GM23248 (cell line): ENCODE data around the gene SMCO3. TPM values are rescaled to one million over a fixed set of nuclear protein-coding genes. Genes with fewer than 3 reads are reported as not detected.

Experiments used
- DNase-seq: peaks from one replicate; pipeline ENCODE4 v3.0.0-alpha.2; 2015
- H2AFZ ChIP-seq: fragments of 200-600 bp; sonication (generic); 2 replicates; pipeline ENCODE4 v1.6.1; 2016; ENCODE audit warnings: antibody characterized with exemption
- H3F3A ChIP-seq: fragments of 200-600 bp; sonication (generic); 2 replicates; pipeline ENCODE4 v1.6.1; 2016; ENCODE audit warnings: mild to moderate bottlenecking, antibody characterized with exemption, mixed run types; ENCODE audit not compliant: insufficient read depth
- H3K27ac ChIP-seq: fragments of 200-600 bp; sonication (generic); 2 replicates; pipeline ENCODE4 v1.5.1; 2016; ENCODE audit warnings: mild to moderate bottlenecking
- H3K27me3 ChIP-seq: fragments of 200-600 bp; sonication (generic); replicated peaks from 2 replicates; pipeline ENCODE4 v1.6.1; 2016; ENCODE audit warnings: mild to moderate bottlenecking; ENCODE audit not compliant: insufficient read depth
- H3K36me3 ChIP-seq: fragments of 200-600 bp; sonication (generic); 2 replicates; pipeline ENCODE4 v1.6.1; 2016; ENCODE audit warnings: low read depth, mild to moderate bottlenecking
- H3K4me1 ChIP-seq: fragments of 200-600 bp; sonication (generic); 2 replicates; pipeline ENCODE4 v1.6.1; 2016; ENCODE audit warnings: mild to moderate bottlenecking; ENCODE audit not compliant: insufficient read depth
- H3K4me2 ChIP-seq: fragments of 200-600 bp; sonication (generic); one replicate; pipeline ENCODE4 v1.6.1; 2016; ENCODE audit warnings: mild to moderate bottlenecking; ENCODE audit not compliant: unreplicated experiment
- H3K4me3 ChIP-seq: fragments of 200-600 bp; sonication (generic); 2 replicates; pipeline ENCODE4 v1.5.1; 2016; ENCODE audit warnings: mild to moderate bottlenecking
- H3K79me2 ChIP-seq: fragments of 200-600 bp; sonication (generic); 2 replicates; pipeline ENCODE4 v1.6.1; 2016; ENCODE audit warnings: mild to moderate bottlenecking; ENCODE audit not compliant: insufficient read depth
- H3K9ac ChIP-seq: fragments of 200-600 bp; sonication (generic); 2 replicates; pipeline ENCODE4 v1.6.1; 2016; ENCODE audit warnings: mild to moderate bottlenecking
- H3K9me2 ChIP-seq: fragments of 200-600 bp; sonication (generic); 2 replicates; pipeline ENCODE4 v1.6.1; 2016; ENCODE audit warnings: mixed run types, mild to moderate bottlenecking, moderate library complexity; ENCODE audit not compliant: insufficient read depth
- H3K9me3 ChIP-seq: fragments of 200-600 bp; sonication (generic); one replicate; pipeline ENCODE4 v1.6.1; 2017; ENCODE audit warnings: low read depth
- H4K20me1 ChIP-seq: fragments of 200-600 bp; sonication (generic); 2 replicates; pipeline ENCODE4 v1.6.0; 2016; ENCODE audit not compliant: insufficient read depth
- EZH2 ChIP-seq: fragments of 200-600 bp; sonication (generic); IDR thresholded peaks from 2 replicates; pipeline ENCODE4 v1.6.1; 2018; ENCODE audit warnings: antibody characterized with exemption, mild to moderate bottlenecking; ENCODE audit not compliant: insufficient read depth, poor library complexity, severe bottlenecking
- EZH2phosphoT487 ChIP-seq: fragments of 200-600 bp; sonication (generic); IDR thresholded peaks from 2 replicates; pipeline ENCODE4 v1.6.1; 2018; ENCODE audit warnings: antibody characterized with exemption, moderate library complexity, mild to moderate bottlenecking, low read depth; ENCODE audit not compliant: insufficient read depth
- WGBS, 2 experiments: methylation state at CpG; one replicate each; pipeline ENCODE4 v1.1.6; 2015 to 2017; ENCODE audit warnings: low lambda C conversion rate in 2 of 2, low coverage in 1 of 2; ENCODE audit errors: missing lambda C conversion rate in 2 of 2; 5-methylcytosine and 5-hydroxymethylcytosine counted together
- in situ Hi-C: fragments of 300-500 bp; cut with MboI; formaldehyde crosslinking; loops from 2 replicates; pipeline ENCODE4 v1.15.0; 2020
- polyA plus RNA-seq: library from polyadenylated mRNA; unstranded; fragments of >200 nt; fragmentation: Nextera tagmentation; extraction: Ambion mirVana; gene quantifications from 2 replicates; pipeline ENCODE4 v1.2.1, GENCODE V29; 2016
- total RNA-seq: library from RNA; depleted of rRNA; stranded (reverse); fragments of >200 nt; shearing (Covaris generic); gene quantifications from 2 replicates; pipeline ENCODE4 v1.2.3, GENCODE V29; 2014

Gene SMCO3
- total and polyA plus RNA-seq, 2 experiments from 2014 or later: not detected

DNA sequence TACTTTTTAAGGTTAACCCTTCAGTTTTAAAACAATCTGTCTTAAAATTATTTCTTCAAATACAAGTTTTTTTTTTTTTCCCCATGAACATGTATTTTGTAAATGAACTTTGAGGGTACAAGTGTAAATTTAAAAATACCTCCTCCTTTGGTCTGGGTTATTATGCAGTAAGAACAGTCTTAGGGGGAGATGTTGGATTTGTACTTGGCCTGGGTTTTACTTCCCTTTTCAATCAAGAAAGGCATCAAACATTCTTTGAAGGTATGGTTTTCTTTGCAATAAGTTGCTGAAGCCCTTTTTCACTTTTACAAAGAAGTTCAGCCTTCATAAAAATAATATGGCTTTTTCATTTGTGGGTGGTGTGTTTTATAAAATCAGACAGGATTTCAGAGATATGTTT lies 31.2 kb downstream of the SMCO3 start:
- Histone ChIP-seq H3K4me3 (no peak overlapping the region), H3K4me2 (no peak overlapping the region), H3K9ac (no peak overlapping the region), H3K9me2 (no peaks in the 10 kb centered on the region), H4K20me1 (no peaks in the 10 kb centered on the region), H3K9me3 (no peaks in the 10 kb centered on the region), H3K27me3 (no peaks in the 10 kb centered on the region), H3K27ac (no peak overlapping the region), H3K4me1 (no peaks in the 10 kb centered on the region), H3K79me2 (no peaks in the 10 kb centered on the region), H2AFZ (no peak overlapping the region), H3K36me3 (peaks cover 35% of the 10 kb centered on the region), H3F3A (peaks cover 14% of the 10 kb centered on the region; the same call in 1 of the 2 replicates)
- DNase-seq: no peak
- in situ Hi-C loops: no loop called here
- TF ChIP-seq EZH2phosphoT487: no peak
- TF ChIP-seq EZH2: no peak

DNA sequence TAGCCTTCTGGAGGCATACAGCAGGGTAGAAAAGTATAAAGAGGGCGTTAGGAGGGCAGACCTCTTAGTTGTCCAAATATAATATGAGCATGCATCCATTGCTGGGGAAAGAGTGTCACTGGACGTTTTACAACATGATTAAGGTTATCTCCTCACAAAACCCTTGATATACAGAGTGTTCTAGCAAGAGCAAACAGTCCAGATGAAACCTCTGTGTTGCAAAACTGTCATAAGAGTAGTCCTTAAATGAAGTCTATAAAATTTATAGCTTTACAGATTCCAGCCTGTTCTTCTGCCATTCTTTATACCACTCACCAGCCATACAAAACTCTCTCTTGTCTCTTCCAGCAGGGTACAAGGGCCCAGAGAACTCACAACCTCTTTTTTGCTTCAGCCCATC lies 32.4 kb downstream of the SMCO3 start:
- H3K4me2 ChIP-seq: no peak overlapping the region
- H3K36me3 ChIP-seq: peaks cover 23% of the 10 kb centered on the region
- no peak overlapping the region for H2AFZ ChIP-seq
- in situ Hi-C loops: no loop called here
- no peak overlapping the region for H3K9ac ChIP-seq
- no peaks in the 10 kb centered on the region for H3K27me3 ChIP-seq
- 45 to 58% methylated on average over 2 of the region's 2 CpGs for WGBS, 2 experiments
- peaks cover 11% of the 10 kb centered on the region for H3K4me1 ChIP-seq
- no peak for DNase-seq
- no peaks in the 10 kb centered on the region for H3K9me3 ChIP-seq
- H3F3A ChIP-seq: peaks cover 22% of the 10 kb centered on the region
- no peak overlapping the region for H3K4me3 ChIP-seq
- TF ChIP-seq EZH2 (no peak), EZH2phosphoT487 (no peak)
- H3K27ac ChIP-seq: no peak overlapping the region
- H3K9me2 ChIP-seq: no peaks in the 10 kb centered on the region
- peaks cover 11% of the 10 kb centered on the region for H3K79me2 ChIP-seq
- H4K20me1 ChIP-seq: no peaks in the 10 kb centered on the region

DNA sequence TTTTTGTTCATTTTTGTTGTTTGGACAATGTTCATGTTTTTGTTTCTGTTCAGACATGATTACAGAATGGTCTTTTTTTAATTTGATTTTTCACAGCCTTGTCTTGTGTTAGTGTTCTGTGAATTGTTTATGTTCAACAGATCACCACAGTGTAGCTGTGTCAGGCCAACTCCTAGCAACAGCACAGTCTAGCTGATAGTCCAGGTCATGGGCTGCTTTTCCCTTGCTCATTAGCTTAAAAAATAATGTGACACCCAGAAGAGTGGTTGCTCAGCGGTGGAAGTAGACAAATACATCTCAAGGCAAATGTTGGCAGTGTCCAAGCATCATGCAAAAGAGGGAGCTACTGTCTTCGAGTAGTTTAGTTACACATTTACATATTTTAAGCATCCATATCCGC lies 33.1 kb downstream of the SMCO3 start:
- H3K79me2 ChIP-seq: peaks cover 18% of the 10 kb centered on the region
- no peaks in the 10 kb centered on the region for H3K9me3 ChIP-seq
- in situ Hi-C loops: no loop called here
- H3K4me1 ChIP-seq: peaks cover 18% of the 10 kb centered on the region
- no peak overlapping the region for H3K4me3 ChIP-seq
- H3F3A ChIP-seq: peaks cover 29% of the 10 kb centered on the region
- H4K20me1 ChIP-seq: no peaks in the 10 kb centered on the region
- H3K27ac ChIP-seq: no peak overlapping the region
- WGBS, 2 experiments: 90 to 97% methylated on average over 3 of the region's 3 CpGs
- peak overlapping the region; percentile 52 for H2AFZ ChIP-seq
- no peaks in the 10 kb centered on the region for H3K9me2 ChIP-seq
- TF ChIP-seq EZH2phosphoT487 (no peak), EZH2 (no peak)
- no peaks in the 10 kb centered on the region for H3K27me3 ChIP-seq
- peak overlapping the region; percentile 32 for H3K4me2 ChIP-seq
- H3K9ac ChIP-seq: no peak overlapping the region
- H3K36me3 ChIP-seq: peaks cover 16% of the 10 kb centered on the region; the same call in 1 of the 2 replicates
- no peak for DNase-seq

DNA sequence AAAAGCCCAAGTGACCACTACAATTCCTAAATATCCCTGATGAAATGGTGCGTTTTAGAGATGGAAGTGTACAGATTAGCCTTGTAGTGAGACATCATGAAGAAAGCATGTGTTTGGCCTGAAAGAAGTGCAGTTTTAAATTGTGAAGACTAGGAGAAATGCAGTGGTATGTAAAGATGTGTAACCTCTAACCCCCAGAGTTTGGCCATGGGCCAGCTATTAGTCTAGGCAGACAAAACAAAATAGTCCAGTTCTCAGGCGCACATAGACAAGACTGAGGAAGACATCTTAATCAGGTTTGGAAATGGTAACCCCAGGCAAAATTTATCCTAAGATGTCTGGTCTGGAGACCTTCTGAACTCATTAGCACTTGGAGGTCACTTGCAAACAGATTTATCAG lies 34.1 kb downstream of the SMCO3 start:
- no peaks in the 10 kb centered on the region for H4K20me1 ChIP-seq
- WGBS, 2 experiments: 97 to 99% methylated on average over 2 of the region's 2 CpGs
- H3K27ac ChIP-seq: no peak overlapping the region
- H3K27me3 ChIP-seq: no peaks in the 10 kb centered on the region
- H3K79me2 ChIP-seq: peaks cover 20% of the 10 kb centered on the region
- H3K4me2 ChIP-seq: no peak overlapping the region
- peaks cover 8% of the 10 kb centered on the region; the same call in 1 of the 2 replicates for H3K36me3 ChIP-seq
- H3F3A ChIP-seq: peaks cover 37% of the 10 kb centered on the region
- in situ Hi-C loops: no loop called here
- no peak for DNase-seq
- no peak overlapping the region for H3K4me3 ChIP-seq
- H2AFZ ChIP-seq: 0 out of 2 replicates have a peak overlapping the region, but pooled peaks have one; percentile 52
- H3K4me1 ChIP-seq: peaks cover 22% of the 10 kb centered on the region
- no peaks in the 10 kb centered on the region for H3K9me2 ChIP-seq
- no peaks in the 10 kb centered on the region for H3K9me3 ChIP-seq
- no peak overlapping the region for H3K9ac ChIP-seq
- no peak for TF ChIP-seq EZH2
- TF ChIP-seq EZH2phosphoT487: no peak

DNA sequence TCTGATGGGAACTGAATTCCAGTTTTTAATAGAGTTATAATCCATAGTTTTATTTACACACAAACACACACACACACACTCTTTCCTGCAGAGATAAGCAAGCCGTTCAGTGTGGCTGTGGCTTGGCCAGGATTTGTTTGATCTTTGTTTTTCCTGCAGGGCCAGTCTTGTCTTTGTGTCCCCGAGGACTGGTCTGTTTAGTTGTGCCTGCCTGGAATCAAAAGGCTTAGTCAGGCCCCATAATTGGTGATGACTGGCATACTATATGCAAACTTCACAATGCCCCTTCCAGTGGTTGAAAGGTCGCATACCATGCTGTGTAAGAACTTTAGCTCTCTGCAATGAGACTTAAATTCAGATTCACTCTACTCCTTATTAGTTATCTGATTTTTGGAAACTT lies 36.7 kb downstream of the SMCO3 start:
- DNase-seq: peak; percentile 44
- no peak overlapping the region for H2AFZ ChIP-seq
- peaks cover 29% of the 10 kb centered on the region for H3F3A ChIP-seq

More for the DNA sequence above, 36.7 kb downstream of the SMCO3 start:
- peaks cover 20% of the 10 kb centered on the region for H3K79me2 ChIP-seq
- H3K9me3 ChIP-seq: no peaks in the 10 kb centered on the region
- H3K27ac ChIP-seq: no peak overlapping the region
- H3K9ac ChIP-seq: no peak overlapping the region
- H3K4me3 ChIP-seq: no peak overlapping the region
- no peaks in the 10 kb centered on the region for H3K27me3 ChIP-seq
- no peaks in the 10 kb centered on the region for H3K36me3 ChIP-seq
- TF ChIP-seq EZH2: no peak
- TF ChIP-seq EZH2phosphoT487: no peak
- H4K20me1 ChIP-seq: no peaks in the 10 kb centered on the region
- WGBS, 2 experiments: 50 to 52% methylated on average over 3 of the region's 3 CpGs
- H3K9me2 ChIP-seq: no peaks in the 10 kb centered on the region
- H3K4me1 ChIP-seq: peaks cover 22% of the 10 kb centered on the region
- H3K4me2 ChIP-seq: peak overlapping the region; percentile 39
- in situ Hi-C loops: no loop called here
